Stimulated activated naive B cell treated with anti-CD40 and anti-IgM and Interleukin-4, amounts not matched to agents 10 μg/mL and 1 μg/mL and 100 μg/mL, for 72 hours (primary cell): ENCODE results near the gene IP6K3.

ENCODE experiments used
- ATAC-seq, 2 donors: fragments of 150-1000 bp; cut with Tn5 transposase; replicated peaks; 2 replicates each; pipeline ENCODE4 v1.10.0; 2021; ENCODE audit warnings: moderate library complexity in 1 of 2
- DNase-seq: peaks from one replicate; pipeline ENCODE4 v3.0.0; 2021
- H3K27ac Mint-ChIP-seq: one replicate; pipeline ENCODE4 v1.8.0; 2022; ENCODE audit warnings: mild to moderate bottlenecking, mixed read lengths
- H3K27me3 Mint-ChIP-seq, 2 donors: one replicate each; pipeline ENCODE4 v1.8.0; 2022; ENCODE audit warnings: mixed read lengths in 2 of 2
- H3K36me3 Mint-ChIP-seq, 2 donors: one replicate each; pipeline ENCODE4 v1.8.0; 2022; ENCODE audit warnings: mixed read lengths in 2 of 2, mild to moderate bottlenecking in 1 of 2
- H3K4me1 Mint-ChIP-seq, 2 donors: one replicate each; pipeline ENCODE4 v1.8.0; 2022; ENCODE audit warnings: mixed read lengths in 2 of 2, mild to moderate bottlenecking in 1 of 2
- H3K4me3 Mint-ChIP-seq, 2 donors: one replicate each; pipeline ENCODE4 v1.8.0; 2022; ENCODE audit warnings: mild to moderate bottlenecking in 2 of 2, mixed read lengths in 2 of 2, moderate library complexity in 1 of 2
- H3K9me3 Mint-ChIP-seq, 2 donors: one replicate each; pipeline ENCODE4 v1.8.0; 2022; ENCODE audit warnings: mixed read lengths in 2 of 2, mild to moderate bottlenecking in 1 of 2

IP6K3 gene

DNA sequence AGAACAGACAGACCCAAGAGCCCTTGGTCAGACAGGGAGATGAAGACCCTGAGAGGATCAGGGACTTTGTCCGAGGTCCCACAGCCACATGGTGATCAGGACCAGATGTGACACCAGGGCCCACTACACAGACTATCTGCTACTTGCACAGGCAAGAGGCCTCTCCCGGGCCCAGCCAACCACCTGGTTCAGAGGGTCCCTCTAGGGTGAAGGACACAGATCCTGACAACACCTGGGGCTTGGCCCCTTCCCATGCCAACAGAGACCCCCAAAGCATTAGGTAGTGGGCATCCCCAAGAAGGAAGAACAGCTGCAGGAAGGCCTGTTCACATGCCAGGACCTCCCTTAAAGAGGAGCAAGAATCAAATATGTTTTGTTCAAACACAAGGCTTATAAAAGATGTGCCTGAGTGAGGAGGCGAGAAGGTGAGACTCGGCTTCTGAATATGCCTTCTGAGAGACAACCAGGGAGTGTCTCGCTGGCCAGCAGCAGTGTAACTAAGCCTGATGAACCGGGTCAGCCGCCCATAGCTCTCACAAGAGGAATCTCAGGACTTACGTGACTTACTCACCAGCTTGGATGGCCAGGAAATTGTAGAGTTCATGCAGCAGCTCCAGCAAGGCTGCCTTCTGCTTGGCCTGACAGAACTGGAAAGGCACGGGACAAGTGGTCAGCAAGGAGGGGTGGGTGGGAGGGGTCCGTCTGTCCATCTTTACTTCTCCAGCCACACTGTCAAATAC, 37.2 kb upstream of the IP6K3 start:
- H3K9me3 Mint-ChIP-seq: no peaks in the 10 kb centered on the region
- ATAC-seq (no peak), DNase-seq (no peak)
- H3K4me3 Mint-ChIP-seq: no peak overlapping the region
- H3K27ac Mint-ChIP-seq: no peak overlapping the region
- peaks cover 45 to 51% of the 10 kb centered on the region in 2 donors for H3K36me3 Mint-ChIP-seq
- peaks cover 30 to 57% of the 10 kb centered on the region in 2 donors for H3K4me1 Mint-ChIP-seq
- H3K27me3 Mint-ChIP-seq: no peaks in the 10 kb centered on the region

DNA sequence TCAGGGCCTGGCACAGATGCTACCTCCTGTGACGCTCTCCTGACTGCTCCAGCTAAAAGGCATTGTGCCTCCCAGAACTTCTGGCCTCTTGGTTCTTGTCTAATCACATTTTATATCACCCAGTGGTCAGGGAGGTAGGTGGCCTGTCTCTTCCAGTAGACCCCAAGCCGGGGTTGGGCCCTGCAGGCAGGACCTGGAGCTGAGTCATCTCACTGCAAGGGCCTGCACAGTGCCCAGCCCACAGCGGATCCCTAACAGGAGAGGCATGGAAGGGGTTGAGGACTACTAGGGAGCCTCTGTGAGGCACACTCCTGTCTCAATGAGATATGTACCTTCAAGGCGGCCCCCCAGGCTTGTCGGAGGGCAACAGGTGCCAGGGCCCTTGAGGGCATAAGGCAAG, 35.9 kb upstream of the IP6K3 start:
- Mint-ChIP-seq H3K4me1 (peaks cover 25 to 53% of the 10 kb centered on the region in 2 donors), H3K27ac (peak overlapping the region; percentile 27), H3K27me3 (no peaks in the 10 kb centered on the region), H3K4me3 (no peak overlapping the region), H3K36me3 (peaks cover 51 to 58% of the 10 kb centered on the region in 2 donors), H3K9me3 (no peaks in the 10 kb centered on the region)
- ATAC-seq (no peak), DNase-seq (no peak)

- peaks cover 18 to 41% of the 10 kb centered on the region in 2 donors for H3K4me1 Mint-ChIP-seq
- no peak for DNase-seq
- ATAC-seq: no peak
- peaks cover 57 to 63% of the 10 kb centered on the region in 2 donors for H3K36me3 Mint-ChIP-seq
- H3K4me3 Mint-ChIP-seq: no peak overlapping the region
- H3K27me3 Mint-ChIP-seq: no peaks in the 10 kb centered on the region
- H3K9me3 Mint-ChIP-seq: no peaks in the 10 kb centered on the region
- peak overlapping the region; percentile 37 for H3K27ac Mint-ChIP-seq
Observed at GRCh38 chr6:33781131-33781975, 34.6 kb upstream of the IP6K3 start.

- Mint-ChIP-seq H3K36me3 (peaks cover 55 to 67% of the 10 kb centered on the region in 2 donors), H3K9me3 (no peaks in the 10 kb centered on the region), H3K27me3 (no peaks in the 10 kb centered on the region), H3K27ac (no peak overlapping the region), H3K4me3 (no peak overlapping the region), H3K4me1 (peaks cover 11 to 29% of the 10 kb centered on the region in 2 donors)
- ATAC-seq (no peak), DNase-seq (no peak)
Observed at GRCh38 chr6:33779895-33780294, 33.2 kb upstream of the IP6K3 start.

DNA sequence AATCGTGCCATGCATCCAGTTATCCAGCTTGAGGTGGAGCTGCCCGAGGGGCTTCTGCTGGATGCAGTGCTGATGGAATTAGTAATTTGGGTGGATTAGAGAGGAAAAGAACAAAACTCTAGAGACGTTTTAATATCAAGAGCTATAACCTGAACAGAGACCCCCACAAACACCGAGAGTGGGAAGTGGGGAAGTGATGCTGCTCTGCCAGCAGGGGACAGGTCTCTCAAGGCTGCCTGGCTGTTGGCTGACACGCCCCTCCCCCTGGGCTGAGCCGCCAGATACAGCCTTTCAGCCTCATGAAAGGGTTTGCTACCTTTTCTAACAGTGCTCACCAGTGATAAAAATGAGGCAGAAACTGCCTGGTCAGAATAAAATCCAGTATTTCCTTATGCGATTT, 32.6 kb upstream of the IP6K3 start:
- Mint-ChIP-seq H3K27ac (no peak overlapping the region), H3K4me3 (no peak overlapping the region), H3K27me3 (no peaks in the 10 kb centered on the region), H3K9me3 (no peaks in the 10 kb centered on the region), H3K4me1 (peaks cover 7 to 22% of the 10 kb centered on the region in 2 donors), H3K36me3 (peaks cover 59 to 67% of the 10 kb centered on the region in 2 donors)
- ATAC-seq (no peak), DNase-seq (no peak)

GRCh38 chr6:33778444-33779121, 31.9 kb upstream of the IP6K3 start:
- H3K27ac Mint-ChIP-seq: peak overlapping the region; percentile 5
- DNase-seq: no peak
- peaks cover 58 to 62% of the 10 kb centered on the region in 2 donors for H3K36me3 Mint-ChIP-seq
- peaks cover 5 to 15% of the 10 kb centered on the region in 2 donors for H3K4me1 Mint-ChIP-seq
- ATAC-seq: no peak
- no peak overlapping the region for H3K4me3 Mint-ChIP-seq
- H3K27me3 Mint-ChIP-seq: no peaks in the 10 kb centered on the region
- no peaks in the 10 kb centered on the region for H3K9me3 Mint-ChIP-seq

DNA sequence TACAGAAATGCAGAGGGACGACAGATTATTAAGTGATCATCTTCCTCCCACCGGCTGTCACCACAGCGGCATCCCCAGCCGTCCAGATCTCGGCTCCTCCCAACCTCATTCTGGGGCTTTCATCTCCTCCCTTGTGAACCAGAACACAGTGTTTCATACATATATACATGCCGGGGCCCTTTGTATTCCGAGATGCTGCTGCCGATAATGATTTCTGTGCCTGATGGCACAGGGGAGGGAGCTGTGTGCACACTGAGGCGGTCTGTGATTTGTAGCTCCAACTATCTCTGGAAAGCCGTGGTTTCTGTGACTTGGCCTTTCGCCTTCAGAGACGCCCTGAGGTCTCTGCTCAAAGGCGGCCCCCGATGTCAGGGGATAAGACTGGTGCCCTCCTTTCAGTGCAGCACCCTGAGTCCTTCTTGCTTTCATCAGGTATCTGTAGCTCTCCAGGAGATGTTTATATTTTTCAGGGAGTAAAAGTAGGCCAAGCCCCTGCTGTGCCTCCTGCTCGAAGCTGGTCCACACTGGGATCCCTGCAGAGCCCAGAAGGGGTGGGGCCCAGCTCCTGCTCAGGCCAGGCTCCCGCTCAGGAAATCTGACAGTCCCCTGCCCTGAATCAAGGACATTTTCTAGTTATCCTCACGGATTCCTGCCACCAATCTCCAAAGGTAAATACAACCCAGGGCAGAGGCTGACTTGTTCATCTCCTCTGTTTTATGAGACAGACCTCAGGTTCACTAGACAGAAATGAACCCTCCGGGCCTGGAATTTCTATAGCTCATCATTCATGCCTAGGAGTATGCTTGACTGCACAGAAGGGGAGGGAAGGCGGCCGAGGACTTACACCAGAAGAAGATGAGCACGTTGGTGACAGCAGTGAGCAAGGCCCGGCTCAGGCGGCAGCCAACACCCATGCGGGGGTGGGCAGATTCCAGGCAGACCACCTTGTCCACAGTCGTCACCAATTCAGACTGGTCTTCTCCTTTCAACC, 31.0 kb upstream of the IP6K3 start:
- H3K27ac Mint-ChIP-seq: peak overlapping the region; percentile 5
- H3K9me3 Mint-ChIP-seq: no peaks in the 10 kb centered on the region
- peaks cover 6 to 7% of the 10 kb centered on the region in 2 donors for H3K4me1 Mint-ChIP-seq
- H3K27me3 Mint-ChIP-seq: no peaks in the 10 kb centered on the region
- no peak for ATAC-seq
- no peak overlapping the region for H3K4me3 Mint-ChIP-seq
- H3K36me3 Mint-ChIP-seq: peaks cover 56 to 66% of the 10 kb centered on the region in 2 donors
- DNase-seq: no peak

DNA sequence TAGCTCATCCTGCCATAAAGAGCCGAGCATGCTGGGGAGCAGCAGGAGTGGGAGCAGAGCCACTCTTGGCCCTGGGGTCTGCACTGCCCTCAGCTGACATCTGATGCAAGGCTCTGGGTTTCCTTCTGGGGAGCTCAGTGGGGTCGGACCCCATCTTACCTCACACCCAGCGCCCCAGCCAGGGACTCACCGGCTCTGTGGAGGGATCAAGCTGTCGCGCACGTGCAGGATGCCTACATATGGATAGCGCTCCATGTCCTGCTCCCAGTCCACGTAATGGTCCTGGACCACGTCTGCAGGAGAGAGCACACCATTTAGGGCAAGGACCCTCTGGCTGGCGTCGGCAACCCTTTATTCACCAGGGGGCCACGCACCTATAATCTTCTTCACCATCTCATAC, 30.1 kb upstream of the IP6K3 start:
- Mint-ChIP-seq H3K27me3 (no peaks in the 10 kb centered on the region), H3K4me1 (peaks cover 1 to 7% of the 10 kb centered on the region in 2 donors), H3K4me3 (no peak overlapping the region), H3K36me3 (peaks cover 55 to 64% of the 10 kb centered on the region in 2 donors), H3K9me3 (no peaks in the 10 kb centered on the region), H3K27ac (no peak overlapping the region)
- no peak for DNase-seq
- no peak for ATAC-seq

DNA sequence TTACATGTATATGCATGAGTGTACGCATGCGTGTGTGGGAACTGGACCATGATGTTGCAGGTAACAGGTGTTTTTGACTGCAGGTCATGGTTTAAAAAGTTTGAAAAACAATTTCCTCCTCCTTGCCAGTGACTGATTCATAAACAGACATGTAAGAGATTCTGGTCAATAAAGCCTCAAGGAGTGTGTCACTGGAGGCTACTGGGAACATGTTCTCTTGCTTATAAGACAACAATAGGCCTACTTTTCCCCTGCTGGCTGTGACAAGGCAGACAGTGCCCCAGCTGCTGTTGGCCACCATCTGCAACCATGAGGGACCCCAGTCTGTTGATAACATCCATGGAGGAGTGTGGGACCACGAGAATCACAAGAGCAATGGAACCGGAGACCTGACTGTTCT, 29.5 kb upstream of the IP6K3 start:
- DNase-seq (no peak), ATAC-seq (no peak)
- peaks cover 1 to 13% of the 10 kb centered on the region in 2 donors for H3K4me1 Mint-ChIP-seq
- H3K27ac Mint-ChIP-seq: no peak overlapping the region
- no peak overlapping the region for H3K4me3 Mint-ChIP-seq
- H3K9me3 Mint-ChIP-seq: no peaks in the 10 kb centered on the region
- H3K27me3 Mint-ChIP-seq: no peaks in the 10 kb centered on the region
- H3K36me3 Mint-ChIP-seq: peaks cover 56 to 63% of the 10 kb centered on the region in 2 donors

- H3K27me3 Mint-ChIP-seq: no peaks in the 10 kb centered on the region
- DNase-seq: no peak
- peaks cover 45 to 50% of the 10 kb centered on the region in 2 donors for H3K36me3 Mint-ChIP-seq
- H3K4me1 Mint-ChIP-seq: peaks cover 1 to 16% of the 10 kb centered on the region in 2 donors
- H3K9me3 Mint-ChIP-seq: no peaks in the 10 kb centered on the region
- H3K4me3 Mint-ChIP-seq: no peak overlapping the region
- H3K27ac Mint-ChIP-seq: no peak overlapping the region
- ATAC-seq: no peak
Observed at GRCh38 chr6:33774774-33775173, 28.1 kb upstream of the IP6K3 start.

DNA sequence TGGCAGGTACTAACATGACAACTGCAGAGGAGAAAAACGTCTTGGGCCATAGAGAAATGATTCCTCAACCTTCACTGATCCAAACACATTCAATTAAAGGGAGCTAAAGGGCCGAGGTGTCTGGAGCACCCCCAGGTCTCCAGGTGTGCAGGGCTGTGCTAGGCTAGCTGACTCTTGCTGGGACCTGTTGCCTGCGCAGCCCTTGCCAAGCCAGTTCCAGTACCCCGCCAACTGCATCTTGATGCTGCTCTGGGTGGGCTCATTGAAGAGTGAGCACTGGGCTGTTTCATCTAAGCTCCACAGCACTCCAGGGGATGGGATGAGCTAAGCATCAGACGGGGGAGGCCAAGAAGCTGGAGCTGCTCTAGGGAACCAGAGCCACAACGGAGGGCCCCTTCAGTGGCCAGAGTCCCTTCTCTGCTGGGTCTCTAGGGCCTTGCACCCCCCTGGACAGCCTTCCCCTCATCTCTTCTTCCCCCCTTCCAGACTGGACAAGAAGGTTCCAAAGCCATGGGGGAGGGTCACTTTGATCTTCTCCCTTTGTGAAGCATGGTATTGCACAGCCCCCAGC, 26.3 kb upstream of the IP6K3 start:
- H3K27me3 Mint-ChIP-seq: peaks cover 5% of the 10 kb centered on the region in 2 donors
- peaks cover 40 to 42% of the 10 kb centered on the region in 2 donors for H3K36me3 Mint-ChIP-seq
- H3K4me1 Mint-ChIP-seq: peaks cover 3 to 23% of the 10 kb centered on the region in 2 donors
- H3K9me3 Mint-ChIP-seq: no peaks in the 10 kb centered on the region
- no peak overlapping the region for H3K4me3 Mint-ChIP-seq
- H3K27ac Mint-ChIP-seq: peak overlapping the region; percentile 51
- no peak for DNase-seq
- ATAC-seq: no peak

GRCh38 chr6:33772082-33772830, 25.6 kb upstream of the IP6K3 start:
- DNase-seq: no peak
- no peak overlapping the region for H3K4me3 Mint-ChIP-seq
- H3K27me3 Mint-ChIP-seq: peaks cover 5 to 10% of the 10 kb centered on the region in 2 donors
- peaks cover 3 to 23% of the 10 kb centered on the region in 2 donors for H3K4me1 Mint-ChIP-seq
- peak in 1 of 2 donors; percentile 22 for ATAC-seq
- no peaks in the 10 kb centered on the region for H3K9me3 Mint-ChIP-seq
- peak overlapping the region; percentile 32 for H3K27ac Mint-ChIP-seq
- H3K36me3 Mint-ChIP-seq: peaks cover 33 to 35% of the 10 kb centered on the region in 2 donors
